Measurements from ENCODE around the gene ST7. TPM values are rescaled to one million over a fixed set of nuclear protein-coding genes. Genes with fewer than 3 reads are reported as not detected.
A peak's percentile ranks its signal among the peaks of the same experiment; 100 is the strongest.

ST7 gene
- total RNA-seq, 1 experiment from 2014 or later = 12.4 TPM

DNA sequence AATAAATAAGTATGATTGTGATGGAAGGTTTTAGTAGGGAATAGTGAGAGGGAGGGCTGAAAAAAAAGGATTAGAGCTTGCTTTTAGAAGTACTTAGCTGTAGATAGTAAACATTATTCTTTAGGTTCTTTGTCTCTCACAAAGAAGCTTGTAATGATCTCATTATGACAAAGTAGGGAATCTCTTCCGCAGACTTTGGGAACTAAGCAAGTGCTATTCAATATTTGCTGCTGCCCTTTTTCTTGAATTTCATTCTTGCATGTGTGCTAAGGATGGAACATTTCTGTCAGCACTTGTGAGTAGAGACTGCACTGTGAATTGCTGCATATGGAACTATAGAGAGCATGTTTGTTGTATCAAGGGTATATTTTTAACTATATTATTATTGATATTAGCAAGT is 173.4 kb downstream of the ST7 start (continued):
- TF ChIP-seq, protein P1, sequence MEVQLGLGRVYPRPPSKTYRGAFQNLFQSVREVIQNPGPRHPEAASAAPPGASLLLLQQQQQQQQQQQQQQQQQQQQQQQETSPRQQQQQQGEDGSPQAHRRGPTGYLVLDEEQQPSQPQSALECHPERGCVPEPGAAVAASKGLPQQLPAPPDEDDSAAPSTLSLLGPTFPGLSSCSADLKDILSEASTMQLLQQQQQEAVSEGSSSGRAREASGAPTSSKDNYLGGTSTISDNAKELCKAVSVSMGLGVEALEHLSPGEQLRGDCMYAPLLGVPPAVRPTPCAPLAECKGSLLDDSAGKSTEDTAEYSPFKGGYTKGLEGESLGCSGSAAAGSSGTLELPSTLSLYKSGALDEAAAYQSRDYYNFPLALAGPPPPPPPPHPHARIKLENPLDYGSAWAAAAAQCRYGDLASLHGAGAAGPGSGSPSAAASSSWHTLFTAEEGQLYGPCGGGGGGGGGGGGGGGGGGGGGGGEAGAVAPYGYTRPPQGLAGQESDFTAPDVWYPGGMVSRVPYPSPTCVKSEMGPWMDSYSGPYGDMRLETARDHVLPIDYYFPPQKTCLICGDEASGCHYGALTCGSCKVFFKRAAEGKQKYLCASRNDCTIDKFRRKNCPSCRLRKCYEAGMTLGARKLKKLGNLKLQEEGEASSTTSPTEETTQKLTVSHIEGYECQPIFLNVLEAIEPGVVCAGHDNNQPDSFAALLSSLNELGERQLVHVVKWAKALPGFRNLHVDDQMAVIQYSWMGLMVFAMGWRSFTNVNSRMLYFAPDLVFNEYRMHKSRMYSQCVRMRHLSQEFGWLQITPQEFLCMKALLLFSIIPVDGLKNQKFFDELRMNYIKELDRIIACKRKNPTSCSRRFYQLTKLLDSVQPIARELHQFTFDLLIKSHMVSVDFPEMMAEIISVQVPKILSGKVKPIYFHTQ (CRISPR knock-in tag; IDR thresholded peaks at IDR 0.05) = no peak
- TF ChIP-seq SMAD4 (CRISPR knock-in tag; IDR thresholded peaks at IDR 0.05) (no peak), PRRX2 (CRISPR knock-in tag; IDR thresholded peaks at IDR 0.05) (no peak)
- TF ChIP-seq, protein P2, sequence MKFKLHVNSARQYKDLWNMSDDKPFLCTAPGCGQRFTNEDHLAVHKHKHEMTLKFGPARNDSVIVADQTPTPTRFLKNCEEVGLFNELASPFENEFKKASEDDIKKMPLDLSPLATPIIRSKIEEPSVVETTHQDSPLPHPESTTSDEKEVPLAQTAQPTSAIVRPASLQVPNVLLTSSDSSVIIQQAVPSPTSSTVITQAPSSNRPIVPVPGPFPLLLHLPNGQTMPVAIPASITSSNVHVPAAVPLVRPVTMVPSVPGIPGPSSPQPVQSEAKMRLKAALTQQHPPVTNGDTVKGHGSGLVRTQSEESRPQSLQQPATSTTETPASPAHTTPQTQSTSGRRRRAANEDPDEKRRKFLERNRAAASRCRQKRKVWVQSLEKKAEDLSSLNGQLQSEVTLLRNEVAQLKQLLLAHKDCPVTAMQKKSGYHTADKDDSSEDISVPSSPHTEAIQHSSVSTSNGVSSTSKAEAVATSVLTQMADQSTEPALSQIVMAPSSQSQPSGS (CRISPR knock-in tag; IDR thresholded peaks at IDR 0.05; ENCODE audit: borderline replicate concordance, low read depth) = no peak
- TF ChIP-seq, protein P3, sequence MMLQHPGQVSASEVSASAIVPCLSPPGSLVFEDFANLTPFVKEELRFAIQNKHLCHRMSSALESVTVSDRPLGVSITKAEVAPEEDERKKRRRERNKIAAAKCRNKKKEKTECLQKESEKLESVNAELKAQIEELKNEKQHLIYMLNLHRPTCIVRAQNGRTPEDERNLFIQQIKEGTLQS (CRISPR knock-in tag; conservative IDR thresholded peaks at IDR 0.05) = no peak
- TF ChIP-seq, protein P4, sequence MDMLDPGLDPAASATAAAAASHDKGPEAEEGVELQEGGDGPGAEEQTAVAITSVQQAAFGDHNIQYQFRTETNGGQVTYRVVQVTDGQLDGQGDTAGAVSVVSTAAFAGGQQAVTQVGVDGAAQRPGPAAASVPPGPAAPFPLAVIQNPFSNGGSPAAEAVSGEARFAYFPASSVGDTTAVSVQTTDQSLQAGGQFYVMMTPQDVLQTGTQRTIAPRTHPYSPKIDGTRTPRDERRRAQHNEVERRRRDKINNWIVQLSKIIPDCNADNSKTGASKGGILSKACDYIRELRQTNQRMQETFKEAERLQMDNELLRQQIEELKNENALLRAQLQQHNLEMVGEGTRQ (CRISPR knock-in tag; IDR thresholded peaks at IDR 0.05) = no peak

DNA sequence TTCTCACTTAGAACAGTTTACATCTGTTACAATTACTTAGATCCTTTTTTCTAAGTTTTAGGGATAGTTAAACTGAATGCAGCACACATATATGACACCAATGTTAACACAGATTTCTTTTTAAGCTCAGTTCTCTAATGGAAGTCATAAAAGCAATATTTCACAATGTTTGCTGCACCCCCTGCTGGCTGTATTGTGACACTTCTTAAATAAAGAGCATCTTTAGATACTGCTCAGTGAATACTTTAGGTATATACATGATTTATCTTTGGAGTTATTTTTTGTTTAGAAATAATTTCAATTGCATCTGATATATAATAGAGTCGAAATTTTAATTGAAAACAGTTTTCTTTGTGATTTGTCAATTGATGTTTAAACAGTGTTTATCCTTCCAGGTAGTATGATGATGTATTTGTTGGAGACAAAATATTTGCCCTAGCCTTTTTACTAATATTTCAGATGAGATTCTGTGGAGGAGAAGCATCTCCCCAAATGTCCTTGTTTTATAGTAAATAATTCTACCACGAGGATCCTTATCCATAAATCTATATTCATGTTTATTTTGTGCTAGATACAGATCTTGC is 174.4 kb downstream of the ST7 start:
- Mint-ChIP-seq H3K4me3 (no peak overlapping the region), H3K27ac (no peak overlapping the region), H3K4me1 (peaks cover 23% of the 10 kb centered on the region), H3K36me3 (no peaks in the 10 kb centered on the region; the same call in 1 of the 2 replicates), H3K9me3 (no peaks in the 10 kb centered on the region), H3K27me3 (ENCODE audit: low read depth) (no peaks in the 10 kb centered on the region)
- POLR2A ChIA-PET = interaction anchor here (0.6 kb wide), 1 partner anchor 638 kb away, joined by 5 read pairs; no protein-coding TSS in a partner anchor
- DNase-seq (ENCODE audit: low spot score) (peak; percentile 15), ATAC-seq (no peak)
- CTCF ChIA-PET = interaction anchor here (0.6 to 4.1 kb wide), 22 partner anchors 8 to 485 kb away, joined by 3 to 36 read pairs (median 4); no protein-coding TSS in a partner anchor
- TF ChIP-seq, protein P5, sequence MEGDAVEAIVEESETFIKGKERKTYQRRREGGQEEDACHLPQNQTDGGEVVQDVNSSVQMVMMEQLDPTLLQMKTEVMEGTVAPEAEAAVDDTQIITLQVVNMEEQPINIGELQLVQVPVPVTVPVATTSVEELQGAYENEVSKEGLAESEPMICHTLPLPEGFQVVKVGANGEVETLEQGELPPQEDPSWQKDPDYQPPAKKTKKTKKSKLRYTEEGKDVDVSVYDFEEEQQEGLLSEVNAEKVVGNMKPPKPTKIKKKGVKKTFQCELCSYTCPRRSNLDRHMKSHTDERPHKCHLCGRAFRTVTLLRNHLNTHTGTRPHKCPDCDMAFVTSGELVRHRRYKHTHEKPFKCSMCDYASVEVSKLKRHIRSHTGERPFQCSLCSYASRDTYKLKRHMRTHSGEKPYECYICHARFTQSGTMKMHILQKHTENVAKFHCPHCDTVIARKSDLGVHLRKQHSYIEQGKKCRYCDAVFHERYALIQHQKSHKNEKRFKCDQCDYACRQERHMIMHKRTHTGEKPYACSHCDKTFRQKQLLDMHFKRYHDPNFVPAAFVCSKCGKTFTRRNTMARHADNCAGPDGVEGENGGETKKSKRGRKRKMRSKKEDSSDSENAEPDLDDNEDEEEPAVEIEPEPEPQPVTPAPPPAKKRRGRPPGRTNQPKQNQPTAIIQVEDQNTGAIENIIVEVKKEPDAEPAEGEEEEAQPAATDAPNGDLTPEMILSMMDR (IDR thresholded peaks at IDR 0.05) = peak; percentile 45; the same call in 1 of the 2 replicates
- TF ChIP-seq JAZF1 (CRISPR knock-in tag; IDR thresholded peaks at IDR 0.05) = no peak
- TF ChIP-seq ESRRA (CRISPR knock-in tag; IDR thresholded peaks at IDR 0.05; ENCODE audit: borderline replicate concordance) = no peak

DNA sequence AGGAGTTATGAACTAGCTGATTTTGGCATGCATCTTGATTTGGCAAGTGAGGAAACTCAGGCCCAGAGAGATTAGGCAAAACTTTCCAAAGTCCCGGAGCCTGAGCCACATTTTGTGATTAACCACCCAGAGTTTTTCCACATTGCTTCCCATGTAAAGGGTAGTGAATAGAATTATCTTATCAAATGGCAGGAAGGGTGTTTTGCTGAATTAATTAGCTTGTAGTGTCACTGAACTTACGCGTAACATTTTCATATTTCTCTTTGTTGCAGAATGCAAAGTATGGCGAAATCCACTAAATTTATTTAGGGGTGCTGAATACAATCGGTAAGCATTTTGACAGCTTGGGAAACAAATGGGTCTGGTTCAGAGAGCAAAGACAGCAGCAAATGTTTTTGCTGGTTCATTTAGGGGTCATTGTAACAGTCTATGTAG is 176.2 kb downstream of the ST7 start:
- DNase-seq (ENCODE audit: low spot score) (no peak), ATAC-seq (no peak)
- ChIA-PET POLR2A (interaction anchor here (0.6 kb wide), 1 partner anchor 692 kb away, joined by 4 read pairs; no protein-coding TSS in a partner anchor), CTCF (interaction anchor here (1.3 to 1.4 kb wide), 2 partner anchors 11 to 197 kb away, joined by 3 to 4 read pairs; no protein-coding TSS in a partner anchor)
- Mint-ChIP-seq H3K9me3 (no peaks in the 10 kb centered on the region), H3K36me3 (no peaks in the 10 kb centered on the region; the same call in 1 of the 2 replicates), H3K27ac (no peak overlapping the region), H3K4me3 (no peak overlapping the region), H3K4me1 (peaks cover 22% of the 10 kb centered on the region), H3K27me3 (ENCODE audit: low read depth) (no peaks in the 10 kb centered on the region)
- TF ChIP-seq SOX15 (CRISPR knock-in tag; IDR thresholded peaks at IDR 0.05) (no peak), SP1 (CRISPR knock-in tag; conservative IDR thresholded peaks at IDR 0.05) (no peak), ATF1 (CRISPR knock-in tag; IDR thresholded peaks at IDR 0.05) (no peak), NR1H2 (CRISPR knock-in tag; IDR thresholded peaks at IDR 0.05) (no peak), FOXP1 (CRISPR knock-in tag; IDR thresholded peaks at IDR 0.05; ENCODE audit: borderline replicate concordance) (no peak), TP53 (CRISPR knock-in tag; IDR thresholded peaks at IDR 0.05) (no peak), MXD4 (CRISPR knock-in tag; IDR thresholded peaks at IDR 0.05; ENCODE audit: borderline replicate concordance) (no peak), ZNF121 (CRISPR knock-in tag; IDR thresholded peaks at IDR 0.05) (no peak), PRRX2 (CRISPR knock-in tag; IDR thresholded peaks at IDR 0.05) (no peak)
- TF ChIP-seq, protein P6, sequence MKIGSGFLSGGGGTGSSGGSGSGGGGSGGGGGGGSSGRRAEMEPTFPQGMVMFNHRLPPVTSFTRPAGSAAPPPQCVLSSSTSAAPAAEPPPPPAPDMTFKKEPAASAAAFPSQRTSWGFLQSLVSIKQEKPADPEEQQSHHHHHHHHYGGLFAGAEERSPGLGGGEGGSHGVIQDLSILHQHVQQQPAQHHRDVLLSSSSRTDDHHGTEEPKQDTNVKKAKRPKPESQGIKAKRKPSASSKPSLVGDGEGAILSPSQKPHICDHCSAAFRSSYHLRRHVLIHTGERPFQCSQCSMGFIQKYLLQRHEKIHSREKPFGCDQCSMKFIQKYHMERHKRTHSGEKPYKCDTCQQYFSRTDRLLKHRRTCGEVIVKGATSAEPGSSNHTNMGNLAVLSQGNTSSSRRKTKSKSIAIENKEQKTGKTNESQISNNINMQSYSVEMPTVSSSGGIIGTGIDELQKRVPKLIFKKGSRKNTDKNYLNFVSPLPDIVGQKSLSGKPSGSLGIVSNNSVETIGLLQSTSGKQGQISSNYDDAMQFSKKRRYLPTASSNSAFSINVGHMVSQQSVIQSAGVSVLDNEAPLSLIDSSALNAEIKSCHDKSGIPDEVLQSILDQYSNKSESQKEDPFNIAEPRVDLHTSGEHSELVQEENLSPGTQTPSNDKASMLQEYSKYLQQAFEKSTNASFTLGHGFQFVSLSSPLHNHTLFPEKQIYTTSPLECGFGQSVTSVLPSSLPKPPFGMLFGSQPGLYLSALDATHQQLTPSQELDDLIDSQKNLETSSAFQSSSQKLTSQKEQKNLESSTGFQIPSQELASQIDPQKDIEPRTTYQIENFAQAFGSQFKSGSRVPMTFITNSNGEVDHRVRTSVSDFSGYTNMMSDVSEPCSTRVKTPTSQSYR (CRISPR knock-in tag; IDR thresholded peaks at IDR 0.05) = no peak
- TF ChIP-seq, protein P7, sequence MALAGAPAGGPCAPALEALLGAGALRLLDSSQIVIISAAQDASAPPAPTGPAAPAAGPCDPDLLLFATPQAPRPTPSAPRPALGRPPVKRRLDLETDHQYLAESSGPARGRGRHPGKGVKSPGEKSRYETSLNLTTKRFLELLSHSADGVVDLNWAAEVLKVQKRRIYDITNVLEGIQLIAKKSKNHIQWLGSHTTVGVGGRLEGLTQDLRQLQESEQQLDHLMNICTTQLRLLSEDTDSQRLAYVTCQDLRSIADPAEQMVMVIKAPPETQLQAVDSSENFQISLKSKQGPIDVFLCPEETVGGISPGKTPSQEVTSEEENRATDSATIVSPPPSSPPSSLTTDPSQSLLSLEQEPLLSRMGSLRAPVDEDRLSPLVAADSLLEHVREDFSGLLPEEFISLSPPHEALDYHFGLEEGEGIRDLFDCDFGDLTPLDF (CRISPR knock-in tag; IDR thresholded peaks at IDR 0.05) = no peak

Measured in WTC11 (cell line).